Effector memory CD8-positive, alpha-beta T cell (primary cell): ENCODE measurements around the gene PDE6B.

Source experiments
- ATAC-seq: fragments of 150-1000 bp; cut with Tn5 transposase; replicated peaks from 2 replicates; pipeline ENCODE4 v1.10.0; 2021; ENCODE audit warnings: mild to moderate bottlenecking, moderate library complexity
- DNase-seq, 3 experiments: peaks; one replicate each; pipeline ENCODE4 v3.0.0; 2021
- H3K27ac Mint-ChIP-seq, 2 donors: one replicate each; pipeline ENCODE4 v1.8.0; 2022; ENCODE audit warnings: mild to moderate bottlenecking in 2 of 2, mixed read lengths in 2 of 2, moderate library complexity in 2 of 2
- H3K27me3 Mint-ChIP-seq, 2 donors: one replicate each; pipeline ENCODE4 v1.8.0; 2022; ENCODE audit warnings: mixed read lengths in 2 of 2
- H3K36me3 Mint-ChIP-seq: one replicate; pipeline ENCODE4 v1.8.0; 2022; ENCODE audit warnings: mild to moderate bottlenecking, moderate library complexity, mixed read lengths; ENCODE audit not compliant: insufficient read depth
- H3K4me1 Mint-ChIP-seq, 2 donors: one replicate each; pipeline ENCODE4 v1.8.0; 2022; ENCODE audit warnings: low read depth in 2 of 2, mixed read lengths in 2 of 2
- H3K4me3 Mint-ChIP-seq, 2 donors: one replicate each; pipeline ENCODE4 v1.8.0; 2022; ENCODE audit warnings: mild to moderate bottlenecking in 2 of 2, mixed read lengths in 2 of 2, moderate library complexity in 2 of 2
- H3K9me3 Mint-ChIP-seq, 2 donors: one replicate each; pipeline ENCODE4 v1.8.0; 2022; ENCODE audit warnings: mixed read lengths in 2 of 2

The PDE6B gene

GRCh38 chr4:622071-622995 is 3.0 kb upstream of the PDE6B start:
- peaks cover 7 to 60% of the 10 kb centered on the region in 2 donors for H3K27me3 Mint-ChIP-seq
- H3K4me3 Mint-ChIP-seq = no peak overlapping the region
- no peak overlapping the region for H3K27ac Mint-ChIP-seq
- ATAC-seq (no peak), DNase-seq (no peak)
- no peaks in the 10 kb centered on the region for H3K9me3 Mint-ChIP-seq
- H3K4me1 Mint-ChIP-seq = peaks cover 0 to 2% of the 10 kb centered on the region in 2 donors
- H3K36me3 Mint-ChIP-seq = no peaks in the 10 kb centered on the region

GRCh38 chr4:622996-623913 is 2.1 kb upstream of the PDE6B start:
- Mint-ChIP-seq H3K9me3 (no peaks in the 10 kb centered on the region), H3K27me3 (peaks cover 0 to 51% of the 10 kb centered on the region in 2 donors), H3K4me1 (peaks cover 0 to 2% of the 10 kb centered on the region in 2 donors), H3K27ac (no peak overlapping the region), H3K4me3 (no peak overlapping the region), H3K36me3 (no peaks in the 10 kb centered on the region)
- ATAC-seq = no peak
- no peak for DNase-seq

GRCh38 chr4:623914-624566 is 1.3 kb upstream of the PDE6B start:
- Mint-ChIP-seq H3K27ac (no peak overlapping the region), H3K4me1 (peaks cover 0 to 2% of the 10 kb centered on the region in 2 donors), H3K4me3 (no peak overlapping the region), H3K36me3 (no peaks in the 10 kb centered on the region), H3K9me3 (no peaks in the 10 kb centered on the region), H3K27me3 (peaks cover 0 to 49% of the 10 kb centered on the region in 2 donors)
- DNase-seq = no peak
- ATAC-seq = no peak

- H3K27me3 Mint-ChIP-seq = peaks cover 0 to 46% of the 10 kb centered on the region in 2 donors
Measured at GRCh38 chr4:625631-626161, 323 bp downstream of the PDE6B start.

GRCh38 chr4:626201-627091 is 1.1 kb downstream of the PDE6B start:
- Mint-ChIP-seq H3K36me3 (peaks cover 6% of the 10 kb centered on the region), H3K27ac (no peak overlapping the region), H3K4me3 (no peak overlapping the region), H3K4me1 (peaks cover 0 to 2% of the 10 kb centered on the region in 2 donors), H3K27me3 (peaks cover 0 to 39% of the 10 kb centered on the region in 2 donors), H3K9me3 (peaks cover 4 to 5% of the 10 kb centered on the region in 2 donors)
- no peak for ATAC-seq
- no peak for DNase-seq

More at GRCh38 chr4:625631-626161, 323 bp downstream of the PDE6B start:
- DNase-seq (no peak), ATAC-seq (no peak)
- Mint-ChIP-seq H3K4me1 (peaks cover 0 to 2% of the 10 kb centered on the region in 2 donors), H3K4me3 (no peak overlapping the region), H3K9me3 (peaks cover 0 to 2% of the 10 kb centered on the region in 2 donors), H3K27ac (no peak overlapping the region), H3K36me3 (peaks cover 3% of the 10 kb centered on the region)

- Mint-ChIP-seq H3K27ac (no peak overlapping the region), H3K4me3 (no peak overlapping the region), H3K27me3 (peaks cover 0 to 31% of the 10 kb centered on the region in 2 donors), H3K4me1 (peaks cover 0 to 2% of the 10 kb centered on the region in 2 donors), H3K9me3 (peaks cover 4 to 7% of the 10 kb centered on the region in 2 donors), H3K36me3 (peaks cover 6% of the 10 kb centered on the region)
- DNase-seq = no peak
- no peak for ATAC-seq
Measured at GRCh38 chr4:627347-628125, 2.2 kb downstream of the PDE6B start.

GRCh38 chr4:628311-628741 is 3.0 kb downstream of the PDE6B start:
- H3K27me3 Mint-ChIP-seq = peaks cover 0 to 31% of the 10 kb centered on the region in 2 donors
- H3K36me3 Mint-ChIP-seq = peaks cover 6% of the 10 kb centered on the region
- ATAC-seq (no peak), DNase-seq (no peak)
- peaks cover 0 to 2% of the 10 kb centered on the region in 2 donors for H3K4me1 Mint-ChIP-seq
- H3K4me3 Mint-ChIP-seq = no peak overlapping the region
- H3K9me3 Mint-ChIP-seq = peaks cover 4 to 7% of the 10 kb centered on the region in 2 donors
- no peak overlapping the region for H3K27ac Mint-ChIP-seq

- H3K27me3 Mint-ChIP-seq = peaks cover 0 to 31% of the 10 kb centered on the region in 2 donors
- peaks cover 4 to 7% of the 10 kb centered on the region in 2 donors for H3K9me3 Mint-ChIP-seq
- ATAC-seq (no peak), DNase-seq (no peak)
- no peak overlapping the region for H3K27ac Mint-ChIP-seq
- peaks cover 6% of the 10 kb centered on the region for H3K36me3 Mint-ChIP-seq
- H3K4me1 Mint-ChIP-seq = peaks cover 0 to 2% of the 10 kb centered on the region in 2 donors
- H3K4me3 Mint-ChIP-seq = no peak overlapping the region
Measured at GRCh38 chr4:628821-629635, 3.7 kb downstream of the PDE6B start.

GRCh38 chr4:629636-629914 is 4.2 kb downstream of the PDE6B start:
- peaks cover 4 to 7% of the 10 kb centered on the region in 2 donors for H3K9me3 Mint-ChIP-seq
- DNase-seq (no peak), ATAC-seq (no peak)
- H3K4me1 Mint-ChIP-seq = no peaks in the 10 kb centered on the region
- peaks cover 0 to 26% of the 10 kb centered on the region in 2 donors for H3K27me3 Mint-ChIP-seq
- peaks cover 6% of the 10 kb centered on the region for H3K36me3 Mint-ChIP-seq
- no peak overlapping the region for H3K27ac Mint-ChIP-seq
- H3K4me3 Mint-ChIP-seq = no peak overlapping the region

GRCh38 chr4:629915-630641 is 4.7 kb downstream of the PDE6B start:
- Mint-ChIP-seq H3K4me1 (no peaks in the 10 kb centered on the region), H3K27ac (no peak overlapping the region), H3K36me3 (peaks cover 6% of the 10 kb centered on the region), H3K9me3 (peaks cover 4 to 7% of the 10 kb centered on the region in 2 donors), H3K27me3 (peaks cover 0 to 24% of the 10 kb centered on the region in 2 donors), H3K4me3 (no peak overlapping the region)
- DNase-seq (no peak), ATAC-seq (no peak)
